Right lobe of liver (tissue), 4 donors: ENCODE results near the gene GABRA5.
A peak's percentile ranks its signal among the peaks of the same experiment; 100 is the strongest.

ENCODE experiments used
- CTCF ChIP-seq, 4 donors: fragments of 200-600 bp in 3 of 4; fragments of 450-650 bp in 1 of 4; IDR thresholded peaks; one replicate each; pipeline versions ENCODE4 v1.5.1 to v1.8.0; 2016 to 2022; ENCODE audit warnings: antibody characterized with exemption in 4 of 4, mild to moderate bottlenecking in 2 of 4
- POLR2A ChIP-seq: fragments of 450-650 bp; IDR thresholded peaks from one replicate; pipeline ENCODE4 v1.6.1; 2017; ENCODE audit warnings: antibody characterized with exemption, mild to moderate bottlenecking
- donor health status: DM: no; HTN: no; CAD: no.
- donor health status: DM: no; HTN: no; CAD: no.
- donor health status: DM: no; HTN: yes; CAD: no.

- TF ChIP-seq CTCF (IDR thresholded peaks at IDR 0.05) (peak; percentile 40 to 56 (median 46)), POLR2A (no peak)
These were observed 2.1 kb upstream of the GABRA5 start for GRCh38 chr15:26864664-26865191.
